ENCODE results near the gene NFASC.

NFASC gene

GRCh38 chr1:204961765-204962419 is 91.2 kb downstream of the NFASC start:
- FAIRE-seq: no peak

GRCh38 chr1:204962742-204963632 is 92.3 kb downstream of the NFASC start:
- FAIRE-seq: no peak

GRCh38 chr1:204967451-204967850 is 96.8 kb downstream of the NFASC start:
- FAIRE-seq: no peak

GRCh38 chr1:204968135-204968534 is 97.5 kb downstream of the NFASC start:
- no peak for FAIRE-seq

GRCh38 chr1:204968951-204969350 is 98.3 kb downstream of the NFASC start:
- FAIRE-seq: no peak

GRCh38 chr1:204970937-204971336 is 100.3 kb downstream of the NFASC start:
- FAIRE-seq: no peak

GRCh38 chr1:204971517-204972336 is 101.1 kb downstream of the NFASC start:
- no peak for FAIRE-seq

GRCh38 chr1:204972426-204972825 is 101.8 kb downstream of the NFASC start:
- no peak for FAIRE-seq

- no peak for FAIRE-seq
These were observed 102.8 kb downstream of the NFASC start for GRCh38 chr1:204973449-204973848.

- no peak for FAIRE-seq
These were observed 103.7 kb downstream of the NFASC start for GRCh38 chr1:204974327-204974726.

- no peak for FAIRE-seq
These were observed 104.4 kb downstream of the NFASC start for GRCh38 chr1:204975021-204975420.

- no peak for FAIRE-seq
These were observed 105.0 kb downstream of the NFASC start for GRCh38 chr1:204975568-204976235.

- FAIRE-seq: no peak
These were observed 106.0 kb downstream of the NFASC start for GRCh38 chr1:204976646-204977045.

- no peak for FAIRE-seq
These were observed 106.7 kb downstream of the NFASC start for GRCh38 chr1:204977318-204977717.

- no peak for FAIRE-seq
These were observed 108.1 kb downstream of the NFASC start for GRCh38 chr1:204978782-204979181.

- FAIRE-seq: no peak
These were observed 108.6 kb downstream of the NFASC start for GRCh38 chr1:204979306-204979705.

GRCh38 chr1:204979891-204980649 is 109.4 kb downstream of the NFASC start:
- no peak for FAIRE-seq

GRCh38 chr1:204980840-204981405 is 110.3 kb downstream of the NFASC start:
- no peak for FAIRE-seq

GRCh38 chr1:204983136-204983535 is 112.5 kb downstream of the NFASC start:
- no peak for FAIRE-seq

- FAIRE-seq: no peak
These were observed 113.2 kb downstream of the NFASC start for GRCh38 chr1:204983881-204984280.

GRCh38 chr1:204984499-204984898 is 113.8 kb downstream of the NFASC start:
- no peak for FAIRE-seq

- no peak for FAIRE-seq
These were observed 115.5 kb downstream of the NFASC start for GRCh38 chr1:204986181-204986580.

All from A204.1 (cell line).